NCI-H460 (cell line): ENCODE measurements around the gene PREP. TPM values are rescaled to one million over a fixed set of nuclear protein-coding genes. Genes with fewer than 3 reads are reported as not detected.

Source experiments
- total RNA-seq: library from RNA; depleted of rRNA; stranded (reverse); fragments of >200 nt; shearing (Covaris generic); gene quantifications from 2 replicates; pipeline ENCODE4 v1.2.3, GENCODE V29; 2014; rRNA removed

The PREP gene
- total RNA-seq, 1 experiment from 2014 or later, result 13.1 TPM

Other genes with a start within 250 kb of the PREP start
- gene POPDC3, start 223.1 kb downstream of the PREP start, total RNA-seq, result 44.7 and 45.1 TPM in 2 replicates